M059J (cell line): Measurements from ENCODE around the gene NUF2. TPM values are rescaled to one million over a fixed set of nuclear protein-coding genes. Genes with fewer than 3 reads are reported as not detected.

Source experiments
- DNase-seq: peaks from one replicate; pipeline ENCODE4 v3.0.0-alpha.2; 2012; ENCODE audit warnings: low read depth
- total RNA-seq: library from RNA; depleted of rRNA; stranded (reverse); fragments of >200 nt; shearing (Covaris generic); gene quantifications from 2 replicates; pipeline ENCODE4 v1.2.3, GENCODE V29; 2014; rRNA removed

The NUF2 gene
- total RNA-seq, 1 experiment from 2014 or later, result 51.1 TPM

DNA sequence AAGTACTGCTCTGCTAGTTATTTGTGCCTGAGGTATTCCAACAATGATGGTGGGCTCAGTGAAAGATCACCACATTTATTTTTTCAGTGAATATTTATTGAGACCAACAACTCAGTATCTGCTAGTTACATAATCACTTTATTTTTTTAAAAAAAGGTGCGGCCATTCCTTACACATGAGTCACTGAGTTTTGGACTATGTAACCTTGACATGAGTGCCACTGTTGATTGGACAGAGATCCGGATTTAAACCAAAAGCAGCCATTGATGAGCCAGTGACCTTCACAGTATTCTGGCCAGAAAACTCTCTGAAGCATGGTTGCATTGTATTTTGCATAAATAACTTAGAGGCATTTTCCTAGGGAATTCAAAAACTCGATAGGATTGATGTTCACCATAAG lies 79.5 kb downstream of the NUF2 start:
- DNase-seq, result no peak

Other genes with a start within 250 kb of the NUF2 start
- gene RGS5, start 119.0 kb upstream of the NUF2 start, total RNA-seq, result 0.54 and 7.0 TPM in 2 replicates